SK-N-SH treated with all-trans-retinoic acid at 6 μM for 48 hours (cell line): ENCODE measurements around the gene SPOCK1.

Experiments
- ATAC-seq: fragments of 200-7000 bp; cut with Tn5 transposase; 3 replicates; pipeline ENCODE4 v1.9.1; 2020; ENCODE audit warnings: mild to moderate bottlenecking, moderate library complexity
- ARNTL ChIP-seq: fragments of 450-650 bp; formaldehyde crosslinking; IDR thresholded peaks from 2 replicates; pipeline ENCODE4 v1.5.0; 2020; ENCODE audit warnings: low read depth, mild to moderate bottlenecking, moderate library complexity, borderline replicate concordance
- CSDC2 ChIP-seq: fragments of 250-450 bp; sonication (Bioruptor Pico); IDR thresholded peaks from 2 replicates; pipeline ENCODE4 v1.5.0; 2020; ENCODE audit warnings: mild to moderate bottlenecking, moderate library complexity
- ESRRG ChIP-seq: fragments of 250-450 bp; sonication (Bioruptor Pico); IDR thresholded peaks from 2 replicates; pipeline ENCODE4 v1.6.1; 2021; ENCODE audit warnings: mild to moderate bottlenecking
- GLIS3 ChIP-seq: fragments of 250-450 bp; sonication (Bioruptor Pico); IDR thresholded peaks from 2 replicates; pipeline ENCODE4 v1.5.0; 2020; ENCODE audit warnings: mild to moderate bottlenecking, moderate library complexity
- ISL1 ChIP-seq: fragments of 250-450 bp; sonication (Bioruptor Pico); IDR thresholded peaks from 2 replicates; pipeline ENCODE4 v2.1.2; 2022; ENCODE audit warnings: mild to moderate bottlenecking, moderate library complexity
- PPARA ChIP-seq: fragments of 250-450 bp; sonication (Bioruptor Pico); IDR thresholded peaks from 2 replicates; pipeline ENCODE4 v1.5.0; 2020; ENCODE audit warnings: mild to moderate bottlenecking, borderline replicate concordance
- RARB ChIP-seq: fragments of 250-450 bp; sonication (Bioruptor Pico); IDR thresholded peaks from 2 replicates; pipeline ENCODE4 v1.8.0; 2021; ENCODE audit warnings: mild to moderate bottlenecking, moderate library complexity
- SNAI2 ChIP-seq: fragments of 250-450 bp; sonication (Bioruptor Pico); IDR thresholded peaks from 2 replicates; pipeline ENCODE4 v1.5.0; 2020; ENCODE audit warnings: mild to moderate bottlenecking, moderate library complexity
- TOX ChIP-seq: fragments of 250-450 bp; sonication (Bioruptor Pico); IDR thresholded peaks from 2 replicates; pipeline ENCODE4 v1.8.0; 2021; ENCODE audit warnings: mild to moderate bottlenecking, moderate library complexity, borderline replicate concordance
- ZC3H10 ChIP-seq: fragments of 250-450 bp; sonication (Bioruptor Pico); IDR thresholded peaks from 2 replicates; pipeline ENCODE4 v1.5.1; 2021; ENCODE audit warnings: mild to moderate bottlenecking, moderate library complexity
- ZFP3 ChIP-seq: fragments of 250-450 bp; sonication (Bioruptor Pico); IDR thresholded peaks from 2 replicates; pipeline ENCODE4 v1.5.0; 2020; ENCODE audit warnings: mild to moderate bottlenecking, moderate library complexity
- ZFP30 ChIP-seq: fragments of 450-650 bp; formaldehyde crosslinking; IDR thresholded peaks from 2 replicates; pipeline ENCODE4 v1.5.0; 2022; ENCODE audit warnings: mild to moderate bottlenecking, moderate library complexity
- ZNF565 ChIP-seq: fragments of 450-650 bp; formaldehyde crosslinking; conservative IDR thresholded peaks from 2 replicates; pipeline ENCODE4 v1.5.0; 2020; ENCODE audit warnings: low read depth, mild to moderate bottlenecking, moderate library complexity
- ZNF70 ChIP-seq: fragments of 450-650 bp; formaldehyde crosslinking; IDR thresholded peaks from 2 replicates; pipeline ENCODE4 v1.5.0; 2020; ENCODE audit warnings: mild to moderate bottlenecking, moderate library complexity
- ZNF8 ChIP-seq: fragments of 450-650 bp; formaldehyde crosslinking; IDR thresholded peaks from 2 replicates; pipeline ENCODE4 v1.5.0; 2020; ENCODE audit warnings: mild to moderate bottlenecking, moderate library complexity
- TF ChIP-seq, protein P1 (sequence below): fragments of 250-450 bp; sonication (Bioruptor Pico); IDR thresholded peaks from 2 replicates; pipeline ENCODE4 v1.5.0; 2020; ENCODE audit warnings: mild to moderate bottlenecking, moderate library complexity
- TF ChIP-seq, protein P2 (sequence below): fragments of 250-450 bp; sonication (Bioruptor Pico); IDR thresholded peaks from 2 replicates; pipeline ENCODE4 v1.5.1; 2020; ENCODE audit warnings: low read depth, mild to moderate bottlenecking, moderate library complexity
- TF ChIP-seq, protein P3 (sequence below): fragments of 250-450 bp; sonication (Bioruptor Pico); IDR thresholded peaks from 2 replicates; pipeline ENCODE4 v1.5.1; 2021; ENCODE audit warnings: mild to moderate bottlenecking, moderate library complexity
- TF ChIP-seq, protein P4 (sequence below): fragments of 250-450 bp; sonication (Bioruptor Pico); IDR thresholded peaks from 2 replicates; pipeline ENCODE4 v1.8.0; 2021; ENCODE audit warnings: low read depth, mild to moderate bottlenecking, moderate library complexity, borderline replicate concordance
- TF ChIP-seq, protein P5 (sequence below): fragments of 250-450 bp; sonication (Bioruptor Pico); IDR thresholded peaks from 2 replicates; pipeline ENCODE4 v1.8.0; 2020; ENCODE audit warnings: mild to moderate bottlenecking, moderate library complexity, borderline replicate concordance

Gene SPOCK1

DNA sequence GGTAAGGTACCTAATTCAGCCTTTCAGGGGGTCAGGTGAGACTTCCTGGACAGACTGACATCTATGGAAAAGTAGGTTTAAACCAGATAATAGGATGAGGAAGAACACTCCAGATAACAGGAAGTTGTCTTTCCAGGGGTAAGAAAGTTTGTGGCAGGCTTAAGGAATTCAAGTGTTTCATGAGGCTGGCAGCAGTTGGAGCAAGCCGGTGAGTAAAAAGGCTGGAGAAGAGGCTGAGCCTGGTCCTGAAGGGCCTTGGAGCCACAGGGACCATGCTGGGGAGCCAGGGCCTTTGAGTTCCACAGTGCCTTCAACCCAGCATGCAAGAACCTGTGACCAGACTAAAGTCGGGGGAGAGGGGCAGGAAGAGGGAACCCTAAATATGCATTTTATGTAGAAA, 353.4 kb downstream of the SPOCK1 start:
- ATAC-seq, result no peak
- TF ChIP-seq, protein P1, sequence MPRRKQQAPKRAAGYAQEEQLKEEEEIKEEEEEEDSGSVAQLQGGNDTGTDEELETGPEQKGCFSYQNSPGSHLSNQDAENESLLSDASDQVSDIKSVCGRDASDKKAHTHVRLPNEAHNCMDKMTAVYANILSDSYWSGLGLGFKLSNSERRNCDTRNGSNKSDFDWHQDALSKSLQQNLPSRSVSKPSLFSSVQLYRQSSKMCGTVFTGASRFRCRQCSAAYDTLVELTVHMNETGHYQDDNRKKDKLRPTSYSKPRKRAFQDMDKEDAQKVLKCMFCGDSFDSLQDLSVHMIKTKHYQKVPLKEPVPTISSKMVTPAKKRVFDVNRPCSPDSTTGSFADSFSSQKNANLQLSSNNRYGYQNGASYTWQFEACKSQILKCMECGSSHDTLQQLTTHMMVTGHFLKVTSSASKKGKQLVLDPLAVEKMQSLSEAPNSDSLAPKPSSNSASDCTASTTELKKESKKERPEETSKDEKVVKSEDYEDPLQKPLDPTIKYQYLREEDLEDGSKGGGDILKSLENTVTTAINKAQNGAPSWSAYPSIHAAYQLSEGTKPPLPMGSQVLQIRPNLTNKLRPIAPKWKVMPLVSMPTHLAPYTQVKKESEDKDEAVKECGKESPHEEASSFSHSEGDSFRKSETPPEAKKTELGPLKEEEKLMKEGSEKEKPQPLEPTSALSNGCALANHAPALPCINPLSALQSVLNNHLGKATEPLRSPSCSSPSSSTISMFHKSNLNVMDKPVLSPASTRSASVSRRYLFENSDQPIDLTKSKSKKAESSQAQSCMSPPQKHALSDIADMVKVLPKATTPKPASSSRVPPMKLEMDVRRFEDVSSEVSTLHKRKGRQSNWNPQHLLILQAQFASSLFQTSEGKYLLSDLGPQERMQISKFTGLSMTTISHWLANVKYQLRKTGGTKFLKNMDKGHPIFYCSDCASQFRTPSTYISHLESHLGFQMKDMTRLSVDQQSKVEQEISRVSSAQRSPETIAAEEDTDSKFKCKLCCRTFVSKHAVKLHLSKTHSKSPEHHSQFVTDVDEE, result no peak
- TF ChIP-seq, protein P2, sequence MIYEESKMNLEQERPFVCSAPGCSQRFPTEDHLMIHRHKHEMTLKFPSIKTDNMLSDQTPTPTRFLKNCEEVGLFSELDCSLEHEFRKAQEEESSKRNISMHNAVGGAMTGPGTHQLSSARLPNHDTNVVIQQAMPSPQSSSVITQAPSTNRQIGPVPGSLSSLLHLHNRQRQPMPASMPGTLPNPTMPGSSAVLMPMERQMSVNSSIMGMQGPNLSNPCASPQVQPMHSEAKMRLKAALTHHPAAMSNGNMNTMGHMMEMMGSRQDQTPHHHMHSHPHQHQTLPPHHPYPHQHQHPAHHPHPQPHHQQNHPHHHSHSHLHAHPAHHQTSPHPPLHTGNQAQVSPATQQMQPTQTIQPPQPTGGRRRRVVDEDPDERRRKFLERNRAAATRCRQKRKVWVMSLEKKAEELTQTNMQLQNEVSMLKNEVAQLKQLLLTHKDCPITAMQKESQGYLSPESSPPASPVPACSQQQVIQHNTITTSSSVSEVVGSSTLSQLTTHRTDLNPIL (CRISPR knock-in tag), result no peak
- TF ChIP-seq ISL1 (CRISPR knock-in tag), result no peak
- no peak for TF ChIP-seq CSDC2
- no peak for TF ChIP-seq GLIS3
- TF ChIP-seq, protein P3, sequence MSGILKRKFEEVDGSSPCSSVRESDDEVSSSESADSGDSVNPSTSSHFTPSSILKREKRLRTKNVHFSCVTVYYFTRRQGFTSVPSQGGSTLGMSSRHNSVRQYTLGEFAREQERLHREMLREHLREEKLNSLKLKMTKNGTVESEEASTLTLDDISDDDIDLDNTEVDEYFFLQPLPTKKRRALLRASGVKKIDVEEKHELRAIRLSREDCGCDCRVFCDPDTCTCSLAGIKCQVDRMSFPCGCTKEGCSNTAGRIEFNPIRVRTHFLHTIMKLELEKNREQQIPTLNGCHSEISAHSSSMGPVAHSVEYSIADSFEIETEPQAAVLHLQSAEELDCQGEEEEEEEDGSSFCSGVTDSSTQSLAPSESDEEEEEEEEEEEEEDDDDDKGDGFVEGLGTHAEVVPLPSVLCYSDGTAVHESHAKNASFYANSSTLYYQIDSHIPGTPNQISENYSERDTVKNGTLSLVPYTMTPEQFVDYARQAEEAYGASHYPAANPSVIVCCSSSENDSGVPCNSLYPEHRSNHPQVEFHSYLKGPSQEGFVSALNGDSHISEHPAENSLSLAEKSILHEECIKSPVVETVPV (CRISPR knock-in tag), result no peak
- no peak for TF ChIP-seq ARNTL (CRISPR knock-in tag)
- TF ChIP-seq ZNF8, result no peak
- TF ChIP-seq ZFP30 (CRISPR knock-in tag), result no peak
- TF ChIP-seq PPARA (CRISPR knock-in tag), result no peak
- TF ChIP-seq SNAI2, result no peak
- TF ChIP-seq ZC3H10 (CRISPR knock-in tag), result no peak
- TF ChIP-seq, protein P4, sequence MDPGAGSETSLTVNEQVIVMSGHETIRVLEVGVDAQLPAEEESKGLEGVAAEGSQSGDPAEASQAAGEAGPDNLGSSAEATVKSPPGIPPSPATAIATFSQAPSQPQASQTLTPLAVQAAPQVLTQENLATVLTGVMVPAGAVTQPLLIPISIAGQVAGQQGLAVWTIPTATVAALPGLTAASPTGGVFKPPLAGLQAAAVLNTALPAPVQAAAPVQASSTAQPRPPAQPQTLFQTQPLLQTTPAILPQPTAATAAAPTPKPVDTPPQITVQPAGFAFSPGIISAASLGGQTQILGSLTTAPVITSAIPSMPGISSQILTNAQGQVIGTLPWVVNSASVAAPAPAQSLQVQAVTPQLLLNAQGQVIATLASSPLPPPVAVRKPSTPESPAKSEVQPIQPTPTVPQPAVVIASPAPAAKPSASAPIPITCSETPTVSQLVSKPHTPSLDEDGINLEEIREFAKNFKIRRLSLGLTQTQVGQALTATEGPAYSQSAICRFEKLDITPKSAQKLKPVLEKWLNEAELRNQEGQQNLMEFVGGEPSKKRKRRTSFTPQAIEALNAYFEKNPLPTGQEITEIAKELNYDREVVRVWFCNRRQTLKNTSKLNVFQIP (CRISPR knock-in tag), result no peak
- TF ChIP-seq ZFP3 (CRISPR knock-in tag), result no peak
- TF ChIP-seq RARB (CRISPR knock-in tag), result no peak

DNA sequence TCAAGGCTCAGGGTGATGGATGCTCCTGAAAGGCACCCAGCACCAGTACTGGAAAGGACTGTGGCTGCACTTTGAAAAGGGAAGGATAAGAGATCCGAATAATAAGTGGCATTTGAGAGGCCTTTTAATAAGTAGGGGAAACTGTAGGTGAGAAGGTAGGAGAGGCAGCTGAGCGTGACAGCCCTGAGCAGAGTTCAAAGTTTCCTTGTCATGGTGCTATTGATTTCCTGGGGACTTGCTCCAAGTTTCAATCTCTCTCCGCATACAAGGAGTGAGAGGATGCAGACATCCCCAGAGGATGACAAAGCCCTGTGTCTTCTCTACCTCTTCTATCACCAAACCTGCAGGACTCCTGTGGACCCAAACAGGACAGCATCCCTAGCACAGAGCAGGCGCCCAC, 354.5 kb downstream of the SPOCK1 start:
- ATAC-seq, result no peak
- TF ChIP-seq ZFP30 (CRISPR knock-in tag) (no peak), ZNF8 (no peak), ZNF565 (CRISPR knock-in tag) (no peak), RARB (CRISPR knock-in tag) (no peak), TOX (CRISPR knock-in tag) (no peak), SNAI2 (no peak), ZNF70 (CRISPR knock-in tag) (no peak), ESRRG (CRISPR knock-in tag) (no peak), GLIS3 (no peak), CSDC2 (no peak), ZC3H10 (CRISPR knock-in tag) (no peak), ZFP3 (CRISPR knock-in tag) (no peak), ISL1 (CRISPR knock-in tag) (no peak)
- TF ChIP-seq, protein P2 (CRISPR knock-in tag), result no peak
- TF ChIP-seq, protein P5, sequence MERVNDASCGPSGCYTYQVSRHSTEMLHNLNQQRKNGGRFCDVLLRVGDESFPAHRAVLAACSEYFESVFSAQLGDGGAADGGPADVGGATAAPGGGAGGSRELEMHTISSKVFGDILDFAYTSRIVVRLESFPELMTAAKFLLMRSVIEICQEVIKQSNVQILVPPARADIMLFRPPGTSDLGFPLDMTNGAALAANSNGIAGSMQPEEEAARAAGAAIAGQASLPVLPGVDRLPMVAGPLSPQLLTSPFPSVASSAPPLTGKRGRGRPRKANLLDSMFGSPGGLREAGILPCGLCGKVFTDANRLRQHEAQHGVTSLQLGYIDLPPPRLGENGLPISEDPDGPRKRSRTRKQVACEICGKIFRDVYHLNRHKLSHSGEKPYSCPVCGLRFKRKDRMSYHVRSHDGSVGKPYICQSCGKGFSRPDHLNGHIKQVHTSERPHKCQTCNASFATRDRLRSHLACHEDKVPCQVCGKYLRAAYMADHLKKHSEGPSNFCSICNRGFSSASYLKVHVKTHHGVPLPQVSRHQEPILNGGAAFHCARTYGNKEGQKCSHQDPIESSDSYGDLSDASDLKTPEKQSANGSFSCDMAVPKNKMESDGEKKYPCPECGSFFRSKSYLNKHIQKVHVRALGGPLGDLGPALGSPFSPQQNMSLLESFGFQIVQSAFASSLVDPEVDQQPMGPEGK, result no peak
